GM23338 (cell line): ENCODE measurements around the gene ATPAF1.

Experiments
- CREB1 ChIP-seq: fragments of 250-450 bp; sonication (Bioruptor Pico); IDR thresholded peaks from 2 replicates; pipeline ENCODE4 v1.5.0; 2020; ENCODE audit warnings: low read depth, mild to moderate bottlenecking, moderate library complexity
- CTCF ChIP-seq, 2 experiments: fragments of 200-600 bp in 1 of 2; sonication (generic) in 1 of 2; conservative IDR thresholded peaks; 2 replicates each; pipeline versions ENCODE4 v1.5.1 to v1.6.1; 2016 to 2017; ENCODE audit warnings: antibody characterized with exemption in 2 of 2, low read depth in 2 of 2, mild to moderate bottlenecking in 2 of 2, moderate library complexity in 1 of 2
- ETS1 ChIP-seq: IDR thresholded peaks from 2 replicates; pipeline ENCODE4 v1.6.1; 2016; ENCODE audit warnings: antibody characterized with exemption
- EZH2 ChIP-seq: fragments of 200-600 bp; sonication (generic); IDR thresholded peaks from one replicate; pipeline ENCODE4 v1.8.0; 2017; ENCODE audit warnings: antibody characterized with exemption, mild to moderate bottlenecking, low read depth; ENCODE audit not compliant: unreplicated experiment
- EZH2phosphoT487 ChIP-seq: fragments of 200-600 bp; sonication (generic); IDR thresholded peaks from one replicate; pipeline ENCODE4 v1.8.1; 2018; ENCODE audit warnings: antibody characterized with exemption; ENCODE audit not compliant: unreplicated experiment
- JUNB ChIP-seq: IDR thresholded peaks from one replicate; pipeline ENCODE4 v1.6.1; 2016; ENCODE audit warnings: antibody characterized with exemption; ENCODE audit not compliant: unreplicated experiment
- NANOG ChIP-seq: IDR thresholded peaks from 2 replicates; pipeline ENCODE4 v1.6.1; 2016; ENCODE audit warnings: antibody characterized with exemption, borderline replicate concordance
- POLR2AphosphoS5 ChIP-seq: IDR thresholded peaks from 2 replicates; pipeline ENCODE4 v1.6.1; 2016; ENCODE audit warnings: antibody characterized with exemption, low read depth
- REST ChIP-seq: IDR thresholded peaks from one replicate; pipeline ENCODE4 v1.6.1; 2018; ENCODE audit warnings: antibody characterized with exemption; ENCODE audit not compliant: unreplicated experiment
- STAT1 ChIP-seq: IDR thresholded peaks from one replicate; pipeline ENCODE4 v1.6.1; 2016; ENCODE audit warnings: antibody characterized with exemption; ENCODE audit not compliant: unreplicated experiment
- ZNF114 ChIP-seq: fragments of 250-450 bp; sonication (Bioruptor Pico); IDR thresholded peaks from 2 replicates; pipeline ENCODE4 v1.5.0; 2020; ENCODE audit warnings: mild to moderate bottlenecking, moderate library complexity
- ZNF462 ChIP-seq: fragments of 250-450 bp; sonication (Bioruptor Pico); IDR thresholded peaks from 2 replicates; pipeline ENCODE4 v1.5.0; 2020; ENCODE audit warnings: mild to moderate bottlenecking, moderate library complexity

- TF ChIP-seq CTCF (conservative IDR thresholded peaks at IDR 0.05; ENCODE audit: low read depth in 2 of 2) = no peak
- TF ChIP-seq POLR2AphosphoS5 = no peak
- no peak for TF ChIP-seq CREB1 (CRISPR knock-in tag)
- no peak for TF ChIP-seq EZH2
- TF ChIP-seq EZH2phosphoT487 = no peak
- no peak for TF ChIP-seq ETS1
- TF ChIP-seq JUNB = no peak
- TF ChIP-seq REST = no peak
- no peak for TF ChIP-seq ZNF462 (CRISPR knock-in tag)
- no peak for TF ChIP-seq STAT1
- no peak for TF ChIP-seq ZNF114 (CRISPR knock-in tag)
- no peak for TF ChIP-seq NANOG
Observed at GRCh38 chr1:46617108-46617800, 50.9 kb downstream of the ATPAF1 start.
